ENCODE measurements around the gene SCUBE2.
A peak's percentile ranks its signal among the peaks of the same experiment; 100 is the strongest.

Gene SCUBE2

GRCh38 chr11:9125185-9125886 is 33.9 kb upstream of the SCUBE2 start:
- TF ChIP-seq CTCF (IDR thresholded peaks at IDR 0.05; ENCODE audit: low read depth, low read length, missing control alignments), result no peak
- H3K4me3 ChIP-seq (replicated peaks; ENCODE audit: low read depth, low read length), result no peak overlapping the region
- DNase-seq (ENCODE audit: extremely low read depth, low read depth), result no peak

- TF ChIP-seq CTCF (IDR thresholded peaks at IDR 0.05; ENCODE audit: low read depth, low read length, missing control alignments), result no peak
- DNase-seq (ENCODE audit: extremely low read depth, low read depth), result no peak
- H3K4me3 ChIP-seq (replicated peaks; ENCODE audit: low read depth, low read length), result no peak overlapping the region
Observed at GRCh38 chr11:9123595-9124304, 32.4 kb upstream of the SCUBE2 start.

- DNase-seq (ENCODE audit: extremely low read depth, low read depth), result no peak
- TF ChIP-seq CTCF (IDR thresholded peaks at IDR 0.05; ENCODE audit: low read depth, low read length, missing control alignments), result no peak
- H3K4me3 ChIP-seq (replicated peaks; ENCODE audit: low read depth, low read length), result no peak overlapping the region
Observed at GRCh38 chr11:9121469-9121796, 30.0 kb upstream of the SCUBE2 start.

GRCh38 chr11:9120664-9121468 is 29.5 kb upstream of the SCUBE2 start:
- no peak overlapping the region for H3K4me3 ChIP-seq (replicated peaks; ENCODE audit: low read depth, low read length)
- peak; percentile 34 for TF ChIP-seq CTCF (IDR thresholded peaks at IDR 0.05; ENCODE audit: low read depth, low read length, missing control alignments)
- DNase-seq (ENCODE audit: extremely low read depth, low read depth), result no peak

GRCh38 chr11:9118277-9118676 is 26.9 kb upstream of the SCUBE2 start:
- no peak for TF ChIP-seq CTCF (IDR thresholded peaks at IDR 0.05; ENCODE audit: low read depth, low read length, missing control alignments)
- H3K4me3 ChIP-seq (replicated peaks; ENCODE audit: low read depth, low read length), result no peak overlapping the region
- DNase-seq (ENCODE audit: extremely low read depth, low read depth), result no peak

GRCh38 chr11:9112075-9112474 is 20.7 kb upstream of the SCUBE2 start:
- no peak for TF ChIP-seq CTCF (IDR thresholded peaks at IDR 0.05; ENCODE audit: low read depth, low read length, missing control alignments)
- DNase-seq (ENCODE audit: extremely low read depth, low read depth), result no peak
- no peak overlapping the region for H3K4me3 ChIP-seq (replicated peaks; ENCODE audit: low read depth, low read length)
